Cerebellar nuclear complex (tissue), 1 donor: ENCODE measurements around the gene AGPAT3.

Source experiments
- DNase-seq, 2 experiments: peaks; one replicate each; lab custom pipeline; 2025; lab: John Stamatoyannopoulos, UW

The AGPAT3 gene

GRCh38 chr21:43957128-43957571 is 92.1 kb downstream of the AGPAT3 start:
- no peak for DNase-seq

GRCh38 chr21:43957611-43958362 is 92.8 kb downstream of the AGPAT3 start:
- DNase-seq, result no peak

GRCh38 chr21:43958364-43959158 is 93.5 kb downstream of the AGPAT3 start:
- DNase-seq, result no peak

- DNase-seq, result no peak
Observed at GRCh38 chr21:43959231-43960116, 94.5 kb downstream of the AGPAT3 start.

- DNase-seq, result no peak
Observed at GRCh38 chr21:43961382-43961909, 96.4 kb downstream of the AGPAT3 start.

GRCh38 chr21:43965911-43966585 is 101.0 kb downstream of the AGPAT3 start:
- no peak for DNase-seq

GRCh38 chr21:43966946-43967512 is 102.0 kb downstream of the AGPAT3 start:
- no peak for DNase-seq

- DNase-seq, result no peak
Observed at GRCh38 chr21:43967981-43968380, 103.0 kb downstream of the AGPAT3 start.

- DNase-seq, result no peak
Observed at GRCh38 chr21:43968410-43969114, 103.5 kb downstream of the AGPAT3 start.

- DNase-seq, result no peak
Observed at GRCh38 chr21:43969115-43969444, 104.1 kb downstream of the AGPAT3 start.

- no peak for DNase-seq
Observed at GRCh38 chr21:43970551-43970950, 105.5 kb downstream of the AGPAT3 start.

GRCh38 chr21:43971201-43971991 is 106.4 kb downstream of the AGPAT3 start:
- no peak for DNase-seq

GRCh38 chr21:43971992-43972255 is 106.9 kb downstream of the AGPAT3 start:
- no peak for DNase-seq

- no peak for DNase-seq
Observed at GRCh38 chr21:43972850-43973633, 108.0 kb downstream of the AGPAT3 start.

GRCh38 chr21:43973634-43973955 is 108.6 kb downstream of the AGPAT3 start:
- no peak for DNase-seq

- DNase-seq, result no peak
Observed at GRCh38 chr21:43974791-43975468, 109.9 kb downstream of the AGPAT3 start.

GRCh38 chr21:43975469-43976098 is 110.6 kb downstream of the AGPAT3 start:
- DNase-seq, result peak in 1 of 2 experiments; percentile 38

GRCh38 chr21:43976661-43977060 is 111.6 kb downstream of the AGPAT3 start:
- no peak for DNase-seq
